Measurements from ENCODE around the gene RPS6KA3. TPM values are rescaled to one million over a fixed set of nuclear protein-coding genes. Genes with fewer than 3 reads are reported as not detected.
A peak's percentile ranks its signal among the peaks of the same experiment; 100 is the strongest.

RPS6KA3 gene
- polyA plus RNA-seq, 1 of the 3 experiments (the other 2 are of a cell fraction) = 14.3 TPM

DNA sequence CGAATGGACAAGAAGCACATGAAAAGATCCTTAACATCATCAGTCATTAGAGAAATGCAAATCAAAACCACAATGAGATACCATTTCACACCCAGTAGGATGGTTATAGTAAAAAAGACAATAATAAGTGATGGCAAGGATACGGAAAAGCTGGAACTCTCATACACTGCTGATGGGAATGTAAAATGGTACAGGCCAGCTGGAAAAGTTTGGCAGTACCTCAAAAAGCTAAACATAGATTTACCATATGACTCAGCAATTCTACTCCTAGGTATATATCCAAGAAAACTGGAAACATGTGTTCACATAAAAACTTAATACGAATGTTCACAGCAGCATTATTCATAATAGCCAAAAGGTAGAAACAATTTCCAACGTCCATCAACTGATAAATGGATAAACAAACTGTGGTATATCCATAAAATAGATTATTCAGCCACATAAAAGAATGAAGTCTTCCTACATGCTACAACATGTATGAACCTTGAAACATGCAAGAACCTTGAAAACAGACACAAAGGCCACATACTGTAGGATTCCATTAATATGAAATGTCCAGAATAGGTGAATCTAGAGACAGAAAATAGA is 11.9 kb downstream of the RPS6KA3 start:
- H3K27me3 ChIP-seq (ENCODE audit: insufficient read depth) = no peaks in the 10 kb centered on the region
- DNase-seq = no peak
- TF ChIP-seq CHD2 (IDR thresholded peaks at IDR 0.05; ENCODE audit: low read length, partially characterized antibody) (no peak), TCF12 (IDR thresholded peaks at IDR 0.05) (peak; percentile 33; the same call in 1 of the 2 replicates), EZH2phosphoT487 (IDR thresholded peaks at IDR 0.05; ENCODE audit: borderline replicate concordance, low read depth) (no peak), ELF1 (IDR thresholded peaks at IDR 0.05) (no peak)
- no peak overlapping the region for H3K4me3 ChIP-seq (ENCODE audit: low read depth in 2 of 2, low read length in 1 of 2)
- H3K27ac ChIP-seq (ENCODE audit: low read depth in 2 of 2, low read length in 1 of 2) = no peak overlapping the region
- peaks cover 0 to 10% of the 10 kb centered on the region in 2 experiments for H3K36me3 ChIP-seq (replicated peaks in 1 of 2; ENCODE audit: control insufficient read depth in 1 of 2, insufficient read depth in 2 of 2, low read length in 1 of 2)
- no peaks in the 10 kb centered on the region for H3F3A ChIP-seq (replicated peaks; ENCODE audit: insufficient read depth)
- H3K9me3 ChIP-seq = no peaks in the 10 kb centered on the region
- no peaks in the 10 kb centered on the region; a peak in 2 of 4 replicates for H3K4me1 ChIP-seq (ENCODE audit: control insufficient read depth in 1 of 2, insufficient read depth in 2 of 2, low read depth in 1 of 2, low read length in 1 of 2)
- H3K9me2 ChIP-seq = no peaks in the 10 kb centered on the region
- 33% methylated on average over 4 of the region's 4 CpGs for WGBS (ENCODE audit: low lambda C conversion rate)
- ChIA-PET POLR2A (no interaction called here), CTCF (no interaction called here)
- H4K20me1 ChIP-seq (ENCODE audit: insufficient read depth) = 0 out of 2 replicates have a peak, but pooled peaks cover 6% of the 10 kb centered on the region
- no peak overlapping the region for H2AFZ ChIP-seq (ENCODE audit: low read depth)
- no peak overlapping the region for H3K4me2 ChIP-seq
- peaks cover 56% of the 10 kb centered on the region for H3K79me2 ChIP-seq (ENCODE audit: insufficient read depth)
- H3K9ac ChIP-seq = no peak overlapping the region

DNA sequence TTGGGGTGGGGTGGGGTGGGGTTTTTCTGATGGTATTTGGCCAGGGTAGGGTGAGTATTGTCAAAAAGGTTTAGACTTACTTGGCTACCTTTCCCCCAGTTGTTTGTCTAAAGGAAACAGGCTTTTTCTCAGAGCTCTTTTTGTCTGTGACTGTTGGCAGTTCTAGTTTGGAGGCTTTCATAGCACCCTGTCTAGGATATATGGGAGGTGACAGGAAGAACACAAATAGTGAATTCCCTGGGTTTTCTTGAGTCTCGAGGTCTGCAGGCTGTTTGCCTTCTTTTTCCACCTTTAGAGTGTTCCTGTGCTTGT is 13.5 kb downstream of the RPS6KA3 start:
- no peak overlapping the region for H3K4me2 ChIP-seq
- no peak overlapping the region for H3K27ac ChIP-seq (ENCODE audit: low read depth in 2 of 2, low read length in 1 of 2)
- peaks cover 0 to 7% of the 10 kb centered on the region in 2 experiments for H3K36me3 ChIP-seq (replicated peaks in 1 of 2; ENCODE audit: control insufficient read depth in 1 of 2, insufficient read depth in 2 of 2, low read length in 1 of 2)
- no peak overlapping the region for H2AFZ ChIP-seq (ENCODE audit: low read depth)
- no peaks in the 10 kb centered on the region for H3K27me3 ChIP-seq (ENCODE audit: insufficient read depth)
- no peak overlapping the region for H3K4me3 ChIP-seq (ENCODE audit: low read depth in 2 of 2, low read length in 1 of 2)
- no peaks in the 10 kb centered on the region for H3K9me2 ChIP-seq
- WGBS (ENCODE audit: low lambda C conversion rate) = 52% methylated on average over 1 of the region's 1 CpG
- no peaks in the 10 kb centered on the region for H3K4me1 ChIP-seq (ENCODE audit: control insufficient read depth in 1 of 2, insufficient read depth in 2 of 2, low read depth in 1 of 2, low read length in 1 of 2)
- H3K79me2 ChIP-seq (ENCODE audit: insufficient read depth) = peaks cover 47% of the 10 kb centered on the region
- DNase-seq = no peak
- H3K9ac ChIP-seq = no peak overlapping the region
- 0 out of 2 replicates have a peak, but pooled peaks cover 6% of the 10 kb centered on the region for H4K20me1 ChIP-seq (ENCODE audit: insufficient read depth)
- CTCF ChIA-PET = interaction anchor here (0.6 to 1.3 kb wide), 7 partner anchors 11 to 191 kb away, joined by 3 to 6 read pairs (median 3); partner anchors contain the start of gene RPS6KA3
- H3F3A ChIP-seq (replicated peaks; ENCODE audit: insufficient read depth) = no peaks in the 10 kb centered on the region
- H3K9me3 ChIP-seq = no peaks in the 10 kb centered on the region
- POLR2A ChIA-PET = no interaction called here
- TF ChIP-seq NRF1 (IDR thresholded peaks at IDR 0.05; ENCODE audit: low read depth, low read length) = no peak
- no peak for TF ChIP-seq JUND (IDR thresholded peaks at IDR 0.05)
- TF ChIP-seq, protein P1, sequence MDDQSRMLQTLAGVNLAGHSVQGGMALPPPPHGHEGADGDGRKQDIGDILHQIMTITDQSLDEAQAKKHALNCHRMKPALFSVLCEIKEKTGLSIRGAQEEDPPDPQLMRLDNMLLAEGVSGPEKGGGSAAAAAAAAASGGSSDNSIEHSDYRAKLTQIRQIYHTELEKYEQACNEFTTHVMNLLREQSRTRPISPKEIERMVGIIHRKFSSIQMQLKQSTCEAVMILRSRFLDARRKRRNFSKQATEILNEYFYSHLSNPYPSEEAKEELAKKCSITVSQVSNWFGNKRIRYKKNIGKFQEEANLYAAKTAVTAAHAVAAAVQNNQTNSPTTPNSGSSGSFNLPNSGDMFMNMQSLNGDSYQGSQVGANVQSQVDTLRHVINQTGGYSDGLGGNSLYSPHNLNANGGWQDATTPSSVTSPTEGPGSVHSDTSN (IDR thresholded peaks at IDR 0.05) = no peak
- TF ChIP-seq GATA2 (CRISPR knock-in tag; IDR thresholded peaks at IDR 0.05) = no peak
- TF ChIP-seq MXI1 (IDR thresholded peaks at IDR 0.05; ENCODE audit: low read depth, low read length) = no peak

DNA sequence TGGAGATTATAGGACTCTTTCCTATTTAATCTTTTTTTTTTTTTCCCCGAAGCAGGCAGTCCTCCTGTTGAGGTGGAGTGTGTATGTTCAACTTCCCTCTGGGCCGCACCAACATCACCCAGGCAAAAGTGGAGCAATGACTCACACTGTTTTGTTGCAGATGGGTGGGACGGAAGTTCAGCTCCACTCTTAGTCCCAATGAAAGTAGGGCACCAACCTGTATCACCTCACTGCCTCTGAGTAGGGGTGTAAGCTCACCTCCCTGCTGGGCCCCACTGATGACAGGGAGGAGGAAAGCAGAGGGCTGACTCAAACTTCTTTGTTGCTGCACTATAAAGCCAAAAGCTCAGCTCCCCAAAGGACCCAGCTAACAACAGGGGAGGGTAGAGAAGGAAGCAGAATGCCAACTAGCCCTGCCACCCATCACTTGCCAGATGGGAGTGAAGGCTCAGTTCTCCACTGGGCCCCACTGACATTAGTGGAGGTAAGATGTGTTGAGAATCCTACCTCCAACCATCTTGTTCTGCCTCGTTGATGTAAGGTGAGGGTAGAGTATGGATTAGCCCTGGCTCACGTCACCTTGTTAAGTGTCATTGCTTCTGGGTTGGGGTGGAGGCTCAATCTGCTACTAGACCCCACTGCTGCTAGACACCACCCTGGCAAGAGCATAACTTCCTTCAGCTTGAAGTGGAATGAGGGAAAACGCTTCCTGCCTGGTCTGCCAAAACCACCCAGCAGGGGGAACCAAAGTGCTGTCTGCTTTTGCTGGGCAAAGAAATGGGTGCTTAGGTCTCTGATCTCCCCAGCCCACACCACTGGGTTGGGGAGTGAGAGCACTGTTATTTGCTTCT is 14.1 kb downstream of the RPS6KA3 start:
- ChIA-PET POLR2A (no interaction called here), CTCF (interaction anchor here (0.6 to 1.3 kb wide), 9 partner anchors 12 to 194 kb away, joined by 3 to 6 read pairs (median 3); partner anchors contain the start of gene RPS6KA3)
- Histone ChIP-seq H4K20me1 (ENCODE audit: insufficient read depth) (0 out of 2 replicates have a peak, but pooled peaks cover 6% of the 10 kb centered on the region), H3K9me3 (no peaks in the 10 kb centered on the region), H3K36me3 (replicated peaks in 1 of 2; ENCODE audit: control insufficient read depth in 1 of 2, insufficient read depth in 2 of 2, low read length in 1 of 2) (peaks cover 0 to 7% of the 10 kb centered on the region in 2 experiments), H3K9ac (no peak overlapping the region), H2AFZ (ENCODE audit: low read depth) (no peak overlapping the region), H3F3A (replicated peaks; ENCODE audit: insufficient read depth) (no peaks in the 10 kb centered on the region), H3K27me3 (ENCODE audit: insufficient read depth) (no peaks in the 10 kb centered on the region), H3K79me2 (ENCODE audit: insufficient read depth) (peaks cover 44% of the 10 kb centered on the region), H3K4me3 (ENCODE audit: low read depth in 2 of 2, low read length in 1 of 2) (no peak overlapping the region), H3K9me2 (no peaks in the 10 kb centered on the region), H3K4me1 (ENCODE audit: control insufficient read depth in 1 of 2, insufficient read depth in 2 of 2, low read depth in 1 of 2, low read length in 1 of 2) (no peaks in the 10 kb centered on the region), H3K27ac (ENCODE audit: low read depth in 2 of 2, low read length in 1 of 2) (no peak overlapping the region), H3K4me2 (no peak overlapping the region)
- 54% methylated on average over 6 of the region's 6 CpGs for WGBS (ENCODE audit: low lambda C conversion rate)
- peak; percentile 35 for DNase-seq
- TF ChIP-seq, protein P2, sequence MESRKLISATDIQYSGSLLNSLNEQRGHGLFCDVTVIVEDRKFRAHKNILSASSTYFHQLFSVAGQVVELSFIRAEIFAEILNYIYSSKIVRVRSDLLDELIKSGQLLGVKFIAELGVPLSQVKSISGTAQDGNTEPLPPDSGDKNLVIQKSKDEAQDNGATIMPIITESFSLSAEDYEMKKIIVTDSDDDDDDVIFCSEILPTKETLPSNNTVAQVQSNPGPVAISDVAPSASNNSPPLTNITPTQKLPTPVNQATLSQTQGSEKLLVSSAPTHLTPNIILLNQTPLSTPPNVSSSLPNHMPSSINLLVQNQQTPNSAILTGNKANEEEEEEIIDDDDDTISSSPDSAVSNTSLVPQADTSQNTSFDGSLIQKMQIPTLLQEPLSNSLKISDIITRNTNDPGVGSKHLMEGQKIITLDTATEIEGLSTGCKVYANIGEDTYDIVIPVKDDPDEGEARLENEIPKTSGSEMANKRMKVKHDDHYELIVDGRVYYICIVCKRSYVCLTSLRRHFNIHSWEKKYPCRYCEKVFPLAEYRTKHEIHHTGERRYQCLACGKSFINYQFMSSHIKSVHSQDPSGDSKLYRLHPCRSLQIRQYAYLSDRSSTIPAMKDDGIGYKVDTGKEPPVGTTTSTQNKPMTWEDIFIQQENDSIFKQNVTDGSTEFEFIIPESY (IDR thresholded peaks at IDR 0.05; ENCODE audit: borderline replicate concordance, low read depth) = no peak
- no peak for TF ChIP-seq JUND (IDR thresholded peaks at IDR 0.05)
- TF ChIP-seq FOSL2 (IDR thresholded peaks at IDR 0.05; ENCODE audit: borderline replicate concordance, low read depth) = no peak
- no peak for TF ChIP-seq GATA2 (CRISPR knock-in tag; IDR thresholded peaks at IDR 0.05)
- TF ChIP-seq RAD21 (IDR thresholded peaks at IDR 0.05; ENCODE audit: low read length) = peak; percentile 64
- TF ChIP-seq, protein P3, sequence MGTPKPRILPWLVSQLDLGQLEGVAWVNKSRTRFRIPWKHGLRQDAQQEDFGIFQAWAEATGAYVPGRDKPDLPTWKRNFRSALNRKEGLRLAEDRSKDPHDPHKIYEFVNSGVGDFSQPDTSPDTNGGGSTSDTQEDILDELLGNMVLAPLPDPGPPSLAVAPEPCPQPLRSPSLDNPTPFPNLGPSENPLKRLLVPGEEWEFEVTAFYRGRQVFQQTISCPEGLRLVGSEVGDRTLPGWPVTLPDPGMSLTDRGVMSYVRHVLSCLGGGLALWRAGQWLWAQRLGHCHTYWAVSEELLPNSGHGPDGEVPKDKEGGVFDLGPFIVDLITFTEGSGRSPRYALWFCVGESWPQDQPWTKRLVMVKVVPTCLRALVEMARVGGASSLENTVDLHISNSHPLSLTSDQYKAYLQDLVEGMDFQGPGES (IDR thresholded peaks at IDR 0.05; ENCODE audit: low read depth, low read length) = no peak
- no peak for TF ChIP-seq GABPA (IDR thresholded peaks at IDR 0.05; ENCODE audit: low read depth)
- TF ChIP-seq MXI1 (IDR thresholded peaks at IDR 0.05; ENCODE audit: low read depth, low read length) = no peak
- no peak for TF ChIP-seq TAF1 (IDR thresholded peaks at IDR 0.05; ENCODE audit: borderline replicate concordance, low read depth, low read length)
- no peak for TF ChIP-seq RXRA (IDR thresholded peaks at IDR 0.05; ENCODE audit: borderline replicate concordance, low read depth)
- TF ChIP-seq NFIC (IDR thresholded peaks at IDR 0.05; ENCODE audit: borderline replicate concordance) = no peak

Measured in SK-N-SH (cell line).